DND-41 (cell line): ENCODE measurements around the gene VPS54.

Experiments used
- ATAC-seq: fragments of 200-7000 bp; cut with Tn5 transposase; 3 replicates; pipeline ENCODE4 v1.9.1; 2021; ENCODE audit warnings: low read depth; ENCODE audit not compliant: insufficient read depth
- DNase-seq: peaks from one replicate; pipeline ENCODE4 v3.0.0-alpha.2; 2020
- H2AFZ ChIP-seq: 2 replicates; pipeline ENCODE4 v1.6.0; 2012; ENCODE audit warnings: low read depth, low read length
- H3K27ac ChIP-seq: 2 replicates; pipeline ENCODE4 v1.5.1; 2012; ENCODE audit warnings: low read length, inconsistent platforms
- H3K27me3 ChIP-seq: fragments of 200-600 bp; sonication (generic); 2 replicates; pipeline ENCODE4 v1.6.0; 2012; ENCODE audit warnings: low read length, mild to moderate bottlenecking, inconsistent platforms; ENCODE audit not compliant: insufficient read depth, poor library complexity
- H3K36me3 ChIP-seq: 2 replicates; pipeline ENCODE4 v1.5.1; 2012; ENCODE audit warnings: low read length, inconsistent platforms; ENCODE audit not compliant: insufficient read depth
- H3K4me1 ChIP-seq: 2 replicates; pipeline ENCODE4 v1.5.1; 2012; ENCODE audit warnings: mild to moderate bottlenecking, low read length; ENCODE audit not compliant: insufficient read depth
- H3K4me2 ChIP-seq: 2 replicates; pipeline ENCODE4 v1.6.0; 2012; ENCODE audit warnings: mild to moderate bottlenecking, moderate library complexity, low read length, inconsistent platforms; ENCODE audit not compliant: insufficient read depth
- H3K4me3 ChIP-seq, 2 experiments: fragments of 200-600 bp in 1 of 2; shearing (Covaris generic) in 1 of 2; 2 replicates each; pipeline ENCODE4 v1.5.1; 2012 to 2016; ENCODE audit warnings: inconsistent platforms in 2 of 2, low read length in 2 of 2, mild to moderate bottlenecking in 2 of 2, low read depth in 1 of 2, moderate library complexity in 1 of 2
- H3K79me2 ChIP-seq: 2 replicates; pipeline ENCODE4 v1.6.0; 2012; ENCODE audit warnings: low read length, inconsistent platforms; ENCODE audit not compliant: insufficient read depth
- H3K9ac ChIP-seq: 2 replicates; pipeline ENCODE4 v1.6.0; 2012; ENCODE audit warnings: low read depth, mild to moderate bottlenecking, inconsistent platforms, low read length, moderate library complexity
- H3K9me3 ChIP-seq: 2 replicates; pipeline ENCODE4 v1.5.1; 2012; ENCODE audit warnings: low read length, moderate library complexity, mild to moderate bottlenecking, inconsistent platforms; ENCODE audit not compliant: insufficient read depth, severe bottlenecking
- H4K20me1 ChIP-seq: 2 replicates; pipeline ENCODE4 v1.6.0; 2012; ENCODE audit warnings: low read length; ENCODE audit not compliant: insufficient read depth
- EZH2 ChIP-seq: IDR thresholded peaks from 3 replicates; pipeline ENCODE4 v1.6.1; 2012; ENCODE audit warnings: borderline replicate concordance, low read depth, mild to moderate bottlenecking, moderate library complexity, low read length, inconsistent platforms; ENCODE audit not compliant: severe bottlenecking
- TF ChIP-seq, protein P1 (sequence below): IDR thresholded peaks from 2 replicates; pipeline ENCODE4 v1.5.1; 2012; ENCODE audit warnings: borderline replicate concordance, low read length, moderate library complexity, mild to moderate bottlenecking; ENCODE audit not compliant: poor library complexity, severe bottlenecking; ENCODE audit errors: extremely low read depth

VPS54 gene

DNA sequence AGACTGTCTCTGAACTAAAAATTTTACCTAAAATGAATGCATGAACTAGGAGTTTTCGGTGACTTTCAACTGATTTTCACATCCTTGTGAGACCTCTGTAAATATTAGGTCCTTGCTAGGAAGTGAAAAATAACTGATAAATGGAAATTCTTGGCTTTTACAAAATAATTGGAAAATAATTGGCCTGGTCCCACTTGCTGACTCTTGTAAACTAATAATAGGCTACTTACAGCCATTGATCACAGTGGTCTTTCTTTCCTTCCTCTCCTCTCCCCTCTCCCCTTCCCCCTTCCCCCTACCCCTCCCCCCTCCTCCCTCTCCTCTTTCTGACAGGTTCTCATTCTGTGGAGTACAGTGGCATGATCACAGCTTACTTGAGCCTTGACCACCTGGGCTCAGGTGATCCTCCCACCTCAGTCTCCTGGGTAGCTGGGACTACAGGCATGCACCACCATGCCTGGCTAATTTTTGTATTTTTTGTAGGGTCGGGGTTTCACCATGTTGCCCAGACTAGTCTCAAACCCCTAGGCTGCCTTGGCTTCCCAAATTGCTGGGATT lies 139.3 kb downstream of the VPS54 start:
- H3K4me1 ChIP-seq: peaks cover 29% of the 10 kb centered on the region
- H2AFZ ChIP-seq: no peak overlapping the region
- ATAC-seq (no peak), DNase-seq (no peak)
- peaks cover 52% of the 10 kb centered on the region for H4K20me1 ChIP-seq
- H3K27me3 ChIP-seq: no peaks in the 10 kb centered on the region
- no peak overlapping the region for H3K4me2 ChIP-seq
- H3K9ac ChIP-seq: no peak overlapping the region
- no peak overlapping the region for H3K4me3 ChIP-seq
- no peaks in the 10 kb centered on the region for H3K9me3 ChIP-seq
- no peak overlapping the region for H3K27ac ChIP-seq
- peaks cover 89% of the 10 kb centered on the region for H3K79me2 ChIP-seq
- TF ChIP-seq, protein P1, sequence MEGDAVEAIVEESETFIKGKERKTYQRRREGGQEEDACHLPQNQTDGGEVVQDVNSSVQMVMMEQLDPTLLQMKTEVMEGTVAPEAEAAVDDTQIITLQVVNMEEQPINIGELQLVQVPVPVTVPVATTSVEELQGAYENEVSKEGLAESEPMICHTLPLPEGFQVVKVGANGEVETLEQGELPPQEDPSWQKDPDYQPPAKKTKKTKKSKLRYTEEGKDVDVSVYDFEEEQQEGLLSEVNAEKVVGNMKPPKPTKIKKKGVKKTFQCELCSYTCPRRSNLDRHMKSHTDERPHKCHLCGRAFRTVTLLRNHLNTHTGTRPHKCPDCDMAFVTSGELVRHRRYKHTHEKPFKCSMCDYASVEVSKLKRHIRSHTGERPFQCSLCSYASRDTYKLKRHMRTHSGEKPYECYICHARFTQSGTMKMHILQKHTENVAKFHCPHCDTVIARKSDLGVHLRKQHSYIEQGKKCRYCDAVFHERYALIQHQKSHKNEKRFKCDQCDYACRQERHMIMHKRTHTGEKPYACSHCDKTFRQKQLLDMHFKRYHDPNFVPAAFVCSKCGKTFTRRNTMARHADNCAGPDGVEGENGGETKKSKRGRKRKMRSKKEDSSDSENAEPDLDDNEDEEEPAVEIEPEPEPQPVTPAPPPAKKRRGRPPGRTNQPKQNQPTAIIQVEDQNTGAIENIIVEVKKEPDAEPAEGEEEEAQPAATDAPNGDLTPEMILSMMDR: no peak
- no peak for TF ChIP-seq EZH2
- peaks cover 86% of the 10 kb centered on the region for H3K36me3 ChIP-seq

DNA sequence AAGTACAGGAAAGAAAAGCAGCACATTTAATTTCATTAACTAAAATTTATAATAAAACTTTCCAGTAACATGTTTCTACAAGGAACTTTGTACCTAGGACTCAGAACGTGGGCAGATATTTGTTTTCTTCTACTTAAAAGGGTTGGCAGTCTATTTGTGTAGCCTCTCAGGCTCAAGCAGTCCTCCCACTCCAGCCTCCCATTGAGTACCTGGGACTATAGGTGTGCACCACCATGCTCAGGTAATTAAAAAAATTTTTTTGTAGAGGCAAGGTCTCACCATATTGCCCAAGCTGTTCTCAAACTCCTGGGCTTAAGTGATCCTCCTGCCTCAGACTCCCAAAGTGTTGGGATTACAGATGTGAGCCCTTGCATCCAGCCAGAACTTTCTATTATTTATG lies 140.7 kb downstream of the VPS54 start:
- no peak for ATAC-seq
- peaks cover 96% of the 10 kb centered on the region for H3K79me2 ChIP-seq

DNA sequence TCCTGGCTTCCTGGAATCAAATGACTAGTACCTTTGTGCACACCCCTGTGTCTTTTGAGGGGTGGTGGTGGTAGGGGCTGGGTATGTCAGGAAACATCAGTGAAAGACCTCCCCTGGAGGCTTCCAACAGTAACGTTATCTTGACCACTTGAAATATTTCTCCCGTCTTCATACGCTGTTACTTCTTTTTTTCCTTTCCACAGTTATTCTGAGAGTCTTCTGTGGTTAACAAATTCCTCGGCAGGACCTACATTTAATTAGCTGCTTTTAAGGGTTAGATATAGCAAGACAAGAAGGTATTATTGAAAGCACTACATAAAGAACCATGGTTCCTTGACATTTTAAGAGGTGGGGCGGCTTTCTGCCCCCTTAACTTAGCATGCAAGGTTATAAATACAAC lies 142.9 kb downstream of the VPS54 start:
- no peak overlapping the region for H3K9ac ChIP-seq
- DNase-seq (no peak), ATAC-seq (no peak)
- H3K27me3 ChIP-seq: no peaks in the 10 kb centered on the region
- H3K4me3 ChIP-seq: no peak overlapping the region
- no peaks in the 10 kb centered on the region for H3K9me3 ChIP-seq
- H3K4me1 ChIP-seq: peaks cover 18% of the 10 kb centered on the region
- peaks cover 98% of the 10 kb centered on the region for H3K79me2 ChIP-seq
- no peak overlapping the region for H3K27ac ChIP-seq
- no peak overlapping the region for H3K4me2 ChIP-seq
- no peak for TF ChIP-seq EZH2
- TF ChIP-seq, protein P1: no peak
- peaks cover 86% of the 10 kb centered on the region for H3K36me3 ChIP-seq
- no peak overlapping the region for H2AFZ ChIP-seq
- H4K20me1 ChIP-seq: peaks cover 56% of the 10 kb centered on the region

More for the DNA sequence above, 140.7 kb downstream of the VPS54 start:
- peaks cover 65% of the 10 kb centered on the region for H4K20me1 ChIP-seq
- no peak overlapping the region for H3K4me2 ChIP-seq
- no peak overlapping the region for H3K4me3 ChIP-seq
- no peak for DNase-seq
- TF ChIP-seq, protein P1: no peak
- no peak for TF ChIP-seq EZH2
- H3K9ac ChIP-seq: no peak overlapping the region
- H3K36me3 ChIP-seq: peaks cover 86% of the 10 kb centered on the region
- no peak overlapping the region for H3K27ac ChIP-seq
- no peaks in the 10 kb centered on the region for H3K9me3 ChIP-seq
- peaks cover 35% of the 10 kb centered on the region for H3K4me1 ChIP-seq
- H2AFZ ChIP-seq: no peak overlapping the region
- H3K27me3 ChIP-seq: no peaks in the 10 kb centered on the region
